ENCODE data around the gene MTIF3.

Gene MTIF3

DNA sequence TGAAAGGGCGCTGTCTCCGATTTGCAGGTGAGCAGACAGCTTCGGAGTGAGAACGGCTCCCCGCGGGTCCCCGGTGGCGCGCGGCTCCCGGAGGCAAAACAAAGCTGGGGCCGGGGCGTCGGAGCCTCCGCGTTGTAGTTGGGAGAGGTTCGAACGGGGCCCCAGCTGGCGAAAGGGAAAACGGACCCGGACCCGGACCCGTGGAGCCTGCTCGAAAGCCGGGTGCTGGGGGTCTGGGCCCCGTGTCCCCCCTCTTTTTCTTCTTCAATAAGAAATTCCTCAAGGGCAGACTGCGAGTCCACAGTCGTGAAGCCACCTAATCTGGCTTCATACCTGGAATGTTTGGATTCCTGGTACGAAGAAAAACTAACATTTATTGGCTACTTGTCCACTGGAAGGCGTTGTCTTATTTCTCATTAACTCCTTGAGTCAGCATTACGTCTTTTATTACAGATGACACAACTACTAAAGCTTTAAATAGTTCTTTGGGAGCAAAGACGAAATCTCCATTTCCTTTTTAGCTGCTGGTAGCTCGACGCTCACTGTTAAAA, 632 bp upstream of the MTIF3 start:
- DNase-seq = no peak

DNA sequence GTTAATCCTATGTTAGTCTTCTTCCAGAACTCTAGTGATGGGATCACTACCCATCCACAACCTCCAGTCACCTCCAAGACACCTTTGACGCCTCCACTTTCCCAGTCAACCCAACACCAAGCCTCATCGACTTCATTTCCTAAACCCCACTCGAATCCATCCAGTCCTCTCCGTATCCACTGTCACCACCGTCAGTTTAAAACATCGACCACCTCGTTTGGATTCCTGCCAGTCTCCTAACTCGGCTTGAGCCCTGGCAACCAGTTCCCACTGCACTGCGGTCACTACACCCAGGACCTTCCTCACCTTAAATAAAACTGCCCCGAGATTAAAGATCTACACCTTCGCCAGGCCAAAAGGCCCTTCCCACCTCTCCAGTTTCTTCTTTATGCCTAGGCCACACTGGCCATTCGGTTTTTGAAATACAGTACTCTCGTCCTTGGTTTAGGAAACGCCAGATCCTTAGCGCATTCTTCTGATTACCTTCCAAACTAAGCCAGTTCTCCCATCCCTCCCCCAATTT, 1.2 kb downstream of the MTIF3 start:
- no peak for DNase-seq

DNA sequence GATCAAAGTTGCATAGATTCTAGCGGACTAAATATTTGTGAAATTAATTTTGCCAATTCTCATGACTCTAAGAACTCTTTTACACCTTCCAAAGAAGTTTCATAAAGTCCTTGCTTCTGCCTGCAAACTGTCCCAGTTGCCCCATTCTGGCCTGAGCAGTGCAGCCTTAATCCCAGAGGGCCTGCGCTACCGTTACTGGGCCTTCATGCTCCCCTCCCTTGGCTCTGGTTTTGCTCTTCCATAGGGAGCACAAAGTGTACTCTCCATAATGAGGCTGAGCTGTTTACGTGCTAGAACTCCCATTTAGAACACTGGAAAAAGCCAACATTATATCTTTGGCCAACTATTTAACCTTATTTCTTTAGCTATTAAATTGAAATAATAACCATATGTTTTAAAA, 2.1 kb downstream of the MTIF3 start:
- DNase-seq = no peak

DNA sequence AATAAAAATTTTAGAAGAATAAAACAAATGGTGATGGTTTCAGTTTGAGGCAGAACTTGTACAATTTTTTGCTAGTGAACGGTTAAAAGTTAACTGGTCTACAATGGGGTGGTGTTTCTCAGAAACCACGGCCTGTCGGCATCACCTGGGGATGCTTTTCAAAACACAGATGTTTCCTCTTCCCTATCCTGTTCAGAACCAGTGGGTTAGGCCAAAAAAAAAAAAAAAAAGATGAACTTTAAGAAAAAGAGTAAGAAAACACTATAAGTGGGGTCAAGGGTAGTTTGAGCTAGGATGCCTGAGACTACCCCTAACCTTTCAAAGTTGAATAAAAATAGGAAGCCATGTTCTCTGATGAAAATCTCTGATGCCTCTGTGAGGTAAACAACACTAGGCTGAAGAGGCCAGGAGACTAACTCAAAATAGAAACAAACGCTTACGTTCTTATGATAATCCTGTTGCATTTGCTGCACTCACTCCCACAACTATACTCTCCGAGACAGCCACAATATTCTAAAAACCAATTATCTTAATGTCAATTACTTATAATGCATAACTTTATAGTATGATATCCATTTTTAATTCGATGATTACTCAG, 3.3 kb downstream of the MTIF3 start:
- peak; percentile 47 for DNase-seq

DNA sequence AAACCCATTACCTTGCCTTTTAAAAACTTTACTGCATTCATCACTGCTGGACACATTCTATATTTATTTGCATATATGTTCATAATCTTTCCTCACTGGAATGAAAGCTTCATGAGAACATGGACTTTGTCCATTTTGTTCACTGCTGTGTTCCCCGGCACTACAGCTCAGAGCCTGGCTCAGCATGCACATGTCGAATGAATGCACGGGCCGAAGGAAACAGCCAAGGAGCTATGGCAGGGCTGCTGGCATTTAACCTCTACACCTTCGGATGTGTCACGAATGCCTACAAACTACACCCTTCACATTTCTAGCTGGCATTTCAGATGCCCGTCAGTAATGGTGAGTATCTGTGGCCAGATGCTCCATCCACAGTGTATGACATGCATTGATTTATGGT, 7.6 kb downstream of the MTIF3 start:
- DNase-seq = no peak

DNA sequence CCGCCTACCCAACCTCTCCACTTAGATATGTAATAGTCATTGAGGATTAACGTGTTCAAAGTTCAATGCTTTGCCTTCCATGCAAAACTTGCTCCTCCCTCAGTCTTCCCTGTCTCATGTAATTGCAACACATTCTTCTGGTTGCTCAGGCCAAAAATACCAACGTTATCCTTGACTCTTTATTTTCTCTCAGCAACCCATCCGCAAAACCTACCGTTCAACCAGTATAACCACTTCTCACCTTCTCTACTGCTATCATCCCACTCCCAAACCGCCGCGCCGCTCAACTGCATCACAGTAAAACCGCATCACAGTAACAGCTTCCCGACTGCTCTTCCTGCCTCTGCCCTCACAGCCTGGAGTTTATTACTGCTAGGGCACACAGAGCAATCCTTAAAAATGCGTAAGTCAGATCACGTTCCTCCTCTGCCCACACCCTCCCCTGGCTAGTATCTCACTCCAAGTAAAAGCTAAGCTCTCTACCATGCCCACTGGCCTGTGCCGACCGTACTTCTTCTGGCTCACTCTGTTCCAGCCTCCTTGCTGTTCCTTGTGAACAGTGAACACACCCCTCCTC, 8.2 kb downstream of the MTIF3 start:
- peak; percentile 49 for DNase-seq

DNA sequence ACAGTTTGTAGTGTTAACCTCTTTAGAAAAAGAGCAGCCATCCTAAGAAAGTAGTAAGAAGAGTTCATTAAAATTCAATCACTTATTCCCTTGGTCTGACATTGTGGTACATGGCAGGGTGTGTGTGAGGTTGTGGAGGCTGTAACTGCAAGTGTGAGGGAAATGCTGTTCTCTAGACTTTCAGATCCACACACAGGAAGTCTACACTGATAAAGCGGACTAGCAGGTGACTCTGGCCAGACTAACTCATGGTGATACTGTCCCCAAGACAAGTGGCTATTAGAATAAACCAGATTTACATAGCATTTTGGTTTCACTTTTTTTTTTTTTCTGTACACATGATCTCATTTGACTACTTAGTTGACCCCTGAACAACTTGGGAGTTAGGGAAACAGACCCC, 10.0 kb downstream of the MTIF3 start:
- DNase-seq = no peak

DNA sequence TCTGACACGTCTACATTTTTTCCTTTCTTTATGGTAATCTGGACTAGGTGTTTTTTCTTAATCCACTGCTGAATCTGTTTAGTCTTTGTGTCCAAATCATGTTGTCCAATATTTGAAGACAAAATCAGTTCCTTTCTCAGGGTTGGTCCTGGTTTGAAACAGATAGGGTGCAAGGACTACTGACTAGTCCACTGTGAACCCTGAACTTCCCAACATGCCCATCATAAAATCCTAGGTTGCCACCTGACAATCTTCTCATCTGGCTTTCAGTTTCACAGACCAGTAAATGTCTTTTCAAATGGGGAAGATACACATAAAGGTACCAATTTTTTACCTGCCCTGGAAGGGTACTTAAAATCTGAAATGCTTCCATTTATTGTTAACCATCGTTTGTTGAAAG, 13.2 kb downstream of the MTIF3 start:
- DNase-seq = no peak

DNA sequence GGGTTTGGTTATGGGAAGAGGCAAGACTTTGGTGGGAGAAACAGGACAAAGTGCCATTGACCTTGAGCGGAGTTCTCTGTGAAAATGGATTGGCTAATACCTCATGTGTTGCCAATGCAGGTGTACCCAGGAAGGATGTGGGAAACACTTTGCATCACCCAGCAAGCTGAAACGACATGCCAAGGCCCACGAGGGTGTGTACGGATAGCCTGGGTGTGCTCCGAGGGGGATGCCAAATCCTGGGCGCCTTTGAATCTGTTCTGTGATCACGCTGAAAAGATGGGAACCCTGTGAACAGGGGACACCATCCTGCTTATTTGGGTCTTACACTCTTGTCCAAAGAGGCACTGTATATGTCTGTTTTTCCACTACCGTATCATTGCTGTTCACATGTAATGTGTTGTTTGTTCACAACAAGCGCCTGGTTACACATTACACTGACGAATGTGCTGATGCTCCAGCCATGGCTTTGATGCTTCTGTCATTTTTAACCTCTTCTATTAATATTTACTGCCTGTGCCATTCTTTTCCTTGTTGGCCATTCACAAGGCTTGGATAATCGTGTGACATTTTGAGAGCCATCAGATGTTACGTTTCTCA, 17.7 kb downstream of the MTIF3 start:
- peak; percentile 57 for DNase-seq

DNA sequence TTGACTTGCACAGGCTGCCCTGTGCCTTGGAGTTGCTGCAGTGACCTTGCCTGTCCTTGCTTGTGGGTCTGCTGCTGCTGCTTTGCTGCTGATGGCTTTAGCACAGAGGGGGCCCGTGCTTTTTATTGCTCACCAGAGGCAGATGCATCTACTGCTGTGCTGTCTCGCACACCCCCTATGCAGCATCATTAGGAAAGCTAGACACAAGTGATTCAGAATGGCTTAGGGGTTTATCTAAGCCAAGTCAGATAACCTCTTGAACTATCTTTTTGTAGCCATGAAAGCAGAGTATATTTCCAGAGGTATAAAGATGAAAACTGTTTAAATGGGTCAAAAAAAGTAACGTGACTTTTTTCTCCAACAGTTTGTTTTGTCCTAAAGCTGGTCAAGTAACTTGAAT, 18.2 kb downstream of the MTIF3 start:
- DNase-seq = no peak

DNA sequence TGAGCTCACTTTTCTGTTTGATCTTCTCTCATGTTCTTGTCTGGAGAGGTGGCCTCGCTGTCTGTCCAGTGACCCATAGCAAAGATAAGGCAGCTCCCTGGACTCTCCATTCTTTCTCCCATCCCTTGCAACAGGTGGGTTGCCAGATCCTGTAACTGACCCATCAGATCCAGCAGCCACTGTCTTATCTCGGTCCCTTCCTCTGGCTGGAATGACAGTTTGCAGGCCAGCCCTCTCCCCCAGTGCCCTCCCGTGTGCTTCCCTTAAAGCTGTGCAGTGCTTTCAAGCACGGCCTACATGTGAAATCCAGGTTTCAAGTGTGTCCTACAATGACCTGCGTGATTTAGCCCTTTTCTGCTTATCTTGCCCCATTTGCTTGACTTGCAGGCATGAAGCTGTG, 22.2 kb downstream of the MTIF3 start:
- no peak for DNase-seq

DNA sequence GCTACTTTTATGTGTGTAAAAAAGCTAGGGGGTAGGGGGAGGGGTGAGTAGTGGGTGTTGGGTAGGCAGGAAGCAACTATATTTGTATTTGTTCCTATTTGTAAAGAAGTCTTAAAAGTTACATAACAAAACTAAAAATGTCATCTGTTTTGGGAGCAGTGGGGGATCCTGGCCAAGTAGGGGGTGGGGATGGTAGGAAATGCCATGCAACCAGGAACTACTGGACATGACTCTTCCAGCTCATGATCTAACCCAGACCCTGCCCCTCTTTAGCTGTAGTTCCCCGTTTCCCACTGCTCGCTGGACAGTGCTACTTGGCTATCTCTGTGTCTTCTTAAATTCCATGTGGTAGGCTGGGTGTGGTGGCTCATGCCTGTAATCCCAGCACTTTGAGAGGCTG, 22.7 kb downstream of the MTIF3 start:
- no peak for DNase-seq

DNA sequence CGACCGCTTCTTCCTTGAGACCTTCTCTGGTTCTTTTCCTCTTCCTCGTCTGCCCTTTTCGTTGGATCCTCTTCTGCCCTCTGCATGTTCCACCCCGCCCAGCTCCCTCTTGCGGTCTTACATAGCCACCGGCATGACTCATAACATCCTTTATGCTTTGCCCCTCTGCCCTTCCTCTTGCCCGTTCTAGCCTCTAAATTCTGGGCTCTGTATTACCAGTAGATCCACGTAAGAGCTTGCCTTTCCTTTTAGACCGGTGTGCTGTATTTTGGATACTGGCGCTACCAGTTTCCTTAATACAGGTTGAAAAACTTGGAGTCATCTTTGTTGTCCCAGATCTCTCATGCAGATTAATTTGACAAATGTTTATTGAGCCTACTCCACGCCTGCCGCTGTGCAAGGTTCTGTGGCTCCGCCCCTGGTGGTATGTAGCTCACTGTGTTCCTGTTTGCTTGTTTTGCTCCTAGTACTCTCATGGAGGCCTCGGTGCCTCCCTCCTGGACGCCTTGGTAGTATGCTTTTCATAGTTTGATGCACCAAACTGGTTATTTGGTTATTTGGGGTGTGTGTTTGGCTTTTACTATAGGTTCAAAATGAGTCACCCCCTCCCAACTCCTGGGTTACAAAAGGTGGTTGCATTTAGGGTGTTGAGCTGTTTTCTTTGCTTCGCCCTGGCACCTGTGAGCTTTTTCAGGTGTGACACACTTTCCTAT, 24.3 kb downstream of the MTIF3 start:
- peak; percentile 82 for DNase-seq

DNA sequence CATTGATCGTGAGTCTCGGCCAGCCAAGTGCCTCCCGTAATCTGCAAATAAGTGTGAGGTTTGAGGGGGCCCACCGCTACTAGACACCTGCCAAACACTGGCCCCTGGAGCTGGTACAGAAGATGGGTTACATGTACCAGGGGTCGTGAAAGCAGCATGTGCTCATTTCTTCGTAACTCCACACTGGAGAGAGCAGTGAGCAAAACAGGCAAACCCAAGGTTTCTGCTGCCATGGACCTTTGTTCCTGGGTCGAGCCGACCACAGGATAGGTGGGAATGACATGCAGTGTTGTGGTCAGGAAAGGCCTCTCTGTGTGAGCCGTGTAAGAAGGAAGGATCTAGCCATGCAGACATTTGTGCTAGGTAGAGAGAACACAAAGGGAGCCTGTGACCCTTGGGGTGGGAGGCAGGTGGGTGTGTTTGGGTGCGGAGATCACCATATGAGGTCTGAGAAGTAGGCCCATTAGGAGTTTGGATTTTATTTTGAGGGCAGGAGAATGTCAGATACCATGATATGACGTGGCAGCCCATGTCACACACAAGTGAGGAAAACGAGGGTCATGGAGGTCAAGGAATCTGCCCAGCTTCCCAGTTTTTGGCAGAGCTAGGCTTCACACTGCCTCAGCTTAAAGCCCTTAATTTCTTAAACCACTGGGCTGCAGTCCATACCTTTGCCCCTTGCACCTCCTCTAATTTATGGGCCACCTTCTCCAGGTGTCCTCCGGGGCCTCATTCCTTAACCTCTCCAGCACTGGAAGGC, 25.0 kb downstream of the MTIF3 start:
- no peak for DNase-seq

DNA sequence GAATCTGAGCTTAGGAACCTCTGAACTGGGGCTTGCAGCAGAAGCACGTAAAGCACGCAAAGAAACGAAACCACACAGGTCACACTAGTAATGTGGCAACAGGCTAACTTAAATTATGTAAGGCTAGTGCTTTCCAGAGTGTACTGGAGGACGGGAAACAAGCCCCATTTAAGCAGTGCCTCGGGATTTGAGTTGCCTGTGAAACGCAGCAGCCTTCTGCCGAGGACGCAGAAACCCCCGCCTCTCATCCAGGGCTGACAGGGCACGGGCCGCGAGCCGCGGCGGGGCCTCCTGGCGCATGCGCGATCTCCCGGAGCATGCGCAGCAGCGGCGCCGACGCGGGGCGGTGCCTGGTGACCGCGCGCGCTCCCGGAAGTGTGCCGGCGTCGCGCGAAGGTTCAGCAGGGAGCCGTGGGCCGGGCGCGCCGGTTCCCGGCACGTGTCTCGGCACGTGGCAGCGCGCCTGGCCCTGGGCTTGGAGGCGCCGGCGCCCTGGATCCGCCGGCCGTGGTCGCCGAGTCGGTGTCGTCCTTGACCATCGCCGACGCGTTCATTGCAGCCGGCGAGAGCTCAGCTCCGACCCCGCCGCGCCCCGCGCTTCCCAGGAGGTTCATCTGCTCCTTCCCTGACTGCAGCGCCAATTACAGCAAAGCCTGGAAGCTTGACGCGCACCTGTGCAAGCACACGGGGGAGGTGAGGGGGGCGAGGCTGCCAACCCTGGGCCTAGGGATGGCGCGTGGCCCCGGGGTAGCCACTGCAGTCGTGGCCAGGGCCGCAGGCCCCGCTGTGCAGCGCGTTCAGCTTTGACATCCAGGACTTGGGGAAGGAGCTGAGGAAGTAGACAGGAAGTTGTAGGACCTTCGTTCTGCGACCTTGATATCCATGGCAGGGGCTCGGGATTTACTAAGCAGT, 25.9 kb downstream of the MTIF3 start, which contains the start of gene GTF3A:
GTF3A (plus strand) TSS at position 374 of the 912 bp plus-strand sequence.
- DNase-seq = peak; percentile 92

DNA sequence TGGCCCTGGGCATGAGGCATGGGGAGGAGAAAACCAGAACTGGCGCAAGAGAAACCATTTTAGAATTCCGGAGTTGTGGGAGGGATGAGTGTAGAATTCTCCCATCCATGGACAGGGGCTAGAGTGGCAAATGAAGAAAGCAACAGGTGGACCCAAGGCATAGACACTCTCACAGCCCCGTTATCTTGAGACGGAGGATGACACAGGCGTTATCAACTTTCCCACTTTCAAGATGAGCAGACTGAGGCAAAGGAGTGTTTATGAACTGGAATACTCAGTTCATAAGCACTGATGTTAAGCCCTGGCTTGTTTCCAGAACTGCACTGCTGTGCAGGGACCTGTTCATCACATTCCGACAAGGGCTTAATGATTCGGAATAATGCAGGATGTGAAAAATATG, 27.0 kb downstream of the MTIF3 start:
- DNase-seq = no peak

DNA sequence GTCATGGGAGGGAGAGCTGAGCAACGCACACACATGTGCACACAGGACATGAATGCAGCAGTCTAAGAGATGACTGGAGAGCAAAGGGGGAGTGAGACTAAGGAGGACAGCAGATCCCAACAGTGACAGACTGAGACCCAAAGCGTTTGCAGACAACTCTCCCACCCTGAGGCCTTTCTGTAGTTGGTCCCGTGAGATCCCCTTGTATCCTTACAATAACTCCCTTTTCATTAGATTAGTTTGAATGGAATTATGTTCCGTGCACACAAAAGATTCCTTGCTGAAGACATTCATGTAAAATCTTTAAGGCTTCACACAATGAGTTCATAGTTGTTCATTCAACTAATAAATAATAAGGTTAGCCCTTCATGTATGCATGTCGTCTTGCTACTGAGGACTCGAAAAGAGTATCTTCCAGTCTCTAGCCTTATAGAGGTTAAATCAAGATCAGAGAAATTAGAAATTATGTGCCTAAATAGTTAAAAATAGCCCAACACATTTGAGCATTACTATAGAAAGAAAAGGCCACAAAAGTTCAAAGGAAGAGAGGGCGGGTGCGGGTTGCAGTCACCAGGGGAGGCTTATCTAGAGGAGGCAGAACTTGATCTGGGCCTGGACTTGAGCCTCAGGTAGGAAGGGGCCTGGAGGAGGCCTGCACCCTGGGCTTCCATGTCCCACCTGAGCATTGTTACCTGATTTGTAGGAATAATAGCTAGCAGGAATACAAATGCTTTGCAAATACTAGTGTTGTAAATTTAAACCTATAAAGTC, 29.1 kb downstream of the MTIF3 start:
- DNase-seq = no peak

DNA sequence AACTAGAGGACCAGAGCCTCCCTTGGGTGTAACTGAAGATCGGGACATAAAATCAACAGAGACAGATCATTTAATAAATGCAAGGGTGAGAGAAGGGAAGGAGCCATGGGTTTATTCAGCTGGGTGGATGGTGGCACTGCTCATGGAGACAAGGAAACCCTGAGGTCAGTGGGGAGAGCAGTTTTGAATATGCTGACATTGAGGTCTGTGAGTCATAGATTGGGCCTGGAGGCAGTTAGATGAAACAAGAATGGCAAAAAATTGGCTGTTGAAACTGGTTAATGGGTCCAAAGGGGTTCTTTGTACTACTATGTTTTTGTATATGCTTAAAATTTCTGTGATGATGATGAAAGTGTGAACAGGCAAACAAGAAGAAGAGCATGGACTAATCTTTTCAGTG, 31.0 kb downstream of the MTIF3 start:
- no peak for DNase-seq

DNA sequence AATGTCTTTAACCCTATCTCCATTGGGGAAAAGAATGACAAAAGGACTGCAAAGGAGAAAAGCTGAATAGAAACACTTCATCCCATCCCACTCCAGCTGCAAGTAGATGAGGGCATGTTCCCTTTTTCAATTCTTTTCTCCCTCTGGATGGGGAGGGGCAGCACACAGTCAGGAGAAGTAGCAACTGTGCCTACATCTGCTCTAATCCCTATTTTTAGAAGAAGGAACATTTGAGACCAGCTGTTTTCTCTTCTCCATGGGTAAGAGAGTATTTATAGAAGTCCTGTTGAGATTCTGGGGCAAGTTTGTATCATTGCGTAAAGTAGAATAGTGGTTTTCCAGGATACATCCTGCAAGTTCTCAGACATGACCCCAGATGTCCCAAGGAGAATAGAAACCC, 35.2 kb downstream of the MTIF3 start:
- DNase-seq = no peak

DNA sequence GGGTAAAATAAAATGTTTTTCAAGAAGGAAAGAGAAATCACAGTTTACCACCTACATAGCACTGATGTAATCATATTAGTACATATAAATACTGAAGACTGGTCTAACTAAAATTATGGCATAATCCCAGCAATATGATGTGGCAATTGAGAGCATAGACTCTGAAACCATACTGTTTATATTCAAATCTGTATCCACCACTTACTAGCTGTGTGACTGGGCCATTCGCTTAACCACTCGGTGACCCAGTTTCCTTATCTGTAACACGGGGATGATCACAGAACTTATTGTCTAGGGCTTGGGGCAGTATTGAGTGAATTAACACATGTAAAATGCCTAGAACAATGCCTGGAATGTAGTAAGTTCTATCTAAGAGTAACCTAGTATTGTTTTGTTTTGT, 39.0 kb downstream of the MTIF3 start:
- no peak for DNase-seq

DNA sequence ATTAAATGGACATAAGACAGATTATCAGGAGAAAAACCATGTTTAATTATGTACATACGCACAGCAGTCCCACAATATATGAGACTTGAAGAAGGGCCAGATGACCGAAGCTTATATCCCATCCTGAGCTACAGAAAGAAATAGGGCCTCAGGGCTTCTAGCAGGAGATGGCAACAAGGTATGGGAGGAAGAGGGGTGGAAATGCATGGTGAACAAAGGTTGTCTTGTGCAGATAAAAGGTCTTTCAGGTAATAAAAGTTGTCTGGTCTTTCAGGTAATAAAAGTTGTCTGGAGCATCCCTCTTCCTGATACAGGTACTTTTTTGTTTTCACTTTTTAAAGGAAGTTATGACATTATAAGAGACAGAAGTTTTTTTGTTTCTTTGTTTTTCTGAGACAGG, 41.4 kb downstream of the MTIF3 start:
- no peak for DNase-seq

Data from central memory CD4-positive, alpha-beta T cell (primary cell).